Muscle of leg (tissue), 16 donors: Measurements from ENCODE around the gene COL20A1. TPM values are rescaled to one million over a fixed set of nuclear protein-coding genes. Genes with fewer than 3 reads are reported as not detected.
"Not testable (repeated sequence)": the region's sequence is repeated elsewhere in the genome, so short reads cannot be mapped to it uniquely, and the experiment has no call there.

Experiments used
- DNase-seq: peaks from one replicate; pipeline ENCODE4 v3.0.0; 2013
- H3K27ac ChIP-seq: one replicate; pipeline ENCODE4 v1.5.1; 2013; ENCODE audit warnings: mild to moderate bottlenecking, low read length, control low read depth
- H3K27me3 ChIP-seq: one replicate; pipeline ENCODE4 v1.6.1; 2013; ENCODE audit warnings: low read length; ENCODE audit not compliant: control insufficient read depth, insufficient read depth
- H3K36me3 ChIP-seq: one replicate; pipeline ENCODE4 v1.6.1; 2013; ENCODE audit warnings: low read length; ENCODE audit not compliant: control insufficient read depth, insufficient read depth
- H3K4me1 ChIP-seq: one replicate; pipeline ENCODE4 v1.6.1; 2013; ENCODE audit warnings: low read length; ENCODE audit not compliant: control insufficient read depth, insufficient read depth
- H3K4me3 ChIP-seq: one replicate; pipeline ENCODE4 v1.5.1; 2013; ENCODE audit warnings: low read length, control low read depth
- H3K9me3 ChIP-seq: replicated peaks from 2 replicates; pipeline ENCODE4 v1.6.1; 2013; ENCODE audit warnings: low read depth, low read length; ENCODE audit not compliant: control insufficient read depth
- WGBS: methylation state at CpG from one replicate; pipeline ENCODE4 v1.1.5; 2013; ENCODE audit warnings: missing lambda C conversion rate; ENCODE audit not compliant: insufficient coverage; 5-methylcytosine and 5-hydroxymethylcytosine counted together
- long read RNA-seq, 11 donors: transcript quantifications; one replicate each; lab custom pipeline, GENCODE V29; 2026
- polyA plus RNA-seq, 8 donors: library from polyadenylated mRNA; unstranded; fragments of 120-200 nt; gene quantifications; one replicate each; pipeline versions ENCODE4 v1.2.1 to v1.2.3, GENCODE V29; 2013; ENCODE audit warnings: inconsistent platforms in 1 of 8, low replicate concordance in 1 of 8; ENCODE audit not compliant: insufficient read length in 8 of 8, insufficient read depth in 1 of 8
- total RNA-seq: library from RNA; stranded (reverse); fragments of 120-200 nt; gene quantifications from one replicate; pipeline ENCODE4 v1.2.4, GENCODE V29; 2013

Gene COL20A1
- total RNA-seq = 4.6 TPM
- 10 to 100 TPM in 3 of 8 donors, 1 to 10 TPM in 5; 6.7 to 15.2 (median 9.6) TPM for polyA plus RNA-seq
- long read RNA-seq, donor 1 = 0 reads
- long read RNA-seq, donor 2 = 0 reads
- long read RNA-seq, donor 3 = 0 reads
- long read RNA-seq, donor 4 = 0 reads
- long read RNA-seq, donor 5, partial matches to known transcripts = 0 of 2 reads
- long read RNA-seq, donor 5, other reads (novel, unspliced or antisense) = 0 of 2 reads
- long read RNA-seq, donor 6 = 0 reads
- long read RNA-seq, donor 7, partial matches to known transcripts = 0 of 1 reads
- long read RNA-seq, donor 7, other reads (novel, unspliced or antisense) = 0 of 1 reads
- long read RNA-seq, donor 8 = 0 reads
- long read RNA-seq, donor 9, partial matches to known transcripts = 0 of 1 reads
- long read RNA-seq, donor 9, other reads (novel, unspliced or antisense) = 0 of 1 reads
- long read RNA-seq, donor 10 = 0 reads
- long read RNA-seq, donor 11, partial matches to known transcripts = 0 of 1 reads
- long read RNA-seq, donor 11, other reads (novel, unspliced or antisense) = 0 of 1 reads

- no peaks in the 10 kb centered on the region for H3K9me3 ChIP-seq
- DNase-seq = no peak
Observed at GRCh38 chr20:63292904-63293303, at the start of gene COL20A1. COL20A1 (plus strand) TSS chr20:63293186; CDS start chr20:63295108, 1,922 bp downstream.

GRCh38 chr20:63243604-63244247, 49.3 kb upstream of the COL20A1 start:
- 63% methylated on average over 22 of the region's 25 CpGs for WGBS
- no peaks in the 10 kb centered on the region for H3K9me3 ChIP-seq
- no peak overlapping the region for H3K4me3 ChIP-seq
- peaks cover 3% of the 10 kb centered on the region for H3K27me3 ChIP-seq
- H3K4me1 ChIP-seq = peaks cover 34% of the 10 kb centered on the region
- peaks cover 36% of the 10 kb centered on the region for H3K36me3 ChIP-seq
- no peak for DNase-seq
- no peak overlapping the region for H3K27ac ChIP-seq

More at GRCh38 chr20:63292904-63293303, at the start of gene COL20A1:
- H3K4me1 ChIP-seq = peaks cover 60% of the 10 kb centered on the region
- peaks cover 21% of the 10 kb centered on the region for H3K36me3 ChIP-seq
- H3K27ac ChIP-seq = no peak within 1 kb of the TSS
- H3K27me3 ChIP-seq = peaks cover 34% of the 10 kb centered on the region
- H3K4me3 ChIP-seq = no peak within 1 kb of the TSS
- WGBS = 40% methylated on average over 1 of the region's 7 CpGs

GRCh38 chr20:63244468-63244867, 48.5 kb upstream of the COL20A1 start:
- peaks cover 5% of the 10 kb centered on the region for H3K27me3 ChIP-seq
- no peak overlapping the region for H3K4me3 ChIP-seq
- no peak overlapping the region for H3K27ac ChIP-seq
- peaks cover 41% of the 10 kb centered on the region for H3K36me3 ChIP-seq
- no peaks in the 10 kb centered on the region for H3K9me3 ChIP-seq
- DNase-seq = no peak
- peaks cover 26% of the 10 kb centered on the region for H3K4me1 ChIP-seq
- WGBS = 87% methylated on average over 7 of the region's 10 CpGs

GRCh38 chr20:63246490-63247288, 46.3 kb upstream of the COL20A1 start:
- WGBS = 46% methylated on average over 42 of the region's 50 CpGs

DNA sequence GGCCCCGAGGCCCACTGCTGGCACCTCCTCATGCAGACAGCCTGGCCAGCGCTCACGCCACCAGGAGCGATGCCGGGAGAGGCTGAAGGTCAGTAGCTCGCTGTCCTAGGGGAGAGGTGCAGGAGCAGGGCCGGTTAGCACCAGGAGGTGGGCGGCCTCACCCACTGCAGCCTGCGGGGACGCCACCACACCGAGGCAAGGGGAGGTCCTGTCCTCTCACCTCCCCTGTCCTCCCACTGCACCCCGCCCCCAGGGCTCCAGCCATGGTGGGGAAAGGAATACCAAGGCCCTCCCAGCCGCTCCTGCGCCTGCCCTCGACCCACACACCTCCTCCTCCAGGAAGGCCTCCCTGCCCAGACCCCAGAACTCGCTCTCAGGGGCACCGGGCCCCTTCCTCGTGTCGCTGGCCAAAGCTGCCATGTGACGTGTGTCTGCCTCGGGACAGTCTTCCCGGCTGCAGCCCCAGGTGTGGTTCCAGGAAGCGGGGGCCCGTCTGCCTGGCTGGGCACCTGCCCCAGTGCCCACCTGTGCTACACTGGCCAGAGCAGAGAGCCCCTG, 45.2 kb upstream of the COL20A1 start:
- no peak for DNase-seq
- WGBS = 73% methylated on average over 20 of the region's 24 CpGs
- peaks cover 11% of the 10 kb centered on the region for H3K27me3 ChIP-seq
- H3K9me3 ChIP-seq = no peaks in the 10 kb centered on the region
- H3K36me3 ChIP-seq = peaks cover 40% of the 10 kb centered on the region
- H3K27ac ChIP-seq = no peak overlapping the region
- H3K4me3 ChIP-seq = no peak overlapping the region
- H3K4me1 ChIP-seq = peaks cover 24% of the 10 kb centered on the region

More at GRCh38 chr20:63246490-63247288, 46.3 kb upstream of the COL20A1 start:
- no peak for DNase-seq
- H3K27ac ChIP-seq = no peak overlapping the region
- peaks cover 47% of the 10 kb centered on the region for H3K36me3 ChIP-seq
- peaks cover 5% of the 10 kb centered on the region for H3K27me3 ChIP-seq
- H3K9me3 ChIP-seq = no peaks in the 10 kb centered on the region
- H3K4me1 ChIP-seq = peaks cover 17% of the 10 kb centered on the region
- no peak overlapping the region for H3K4me3 ChIP-seq

GRCh38 chr20:63248835-63249591, 44.0 kb upstream of the COL20A1 start:
- H3K27ac ChIP-seq = no peak overlapping the region

DNA sequence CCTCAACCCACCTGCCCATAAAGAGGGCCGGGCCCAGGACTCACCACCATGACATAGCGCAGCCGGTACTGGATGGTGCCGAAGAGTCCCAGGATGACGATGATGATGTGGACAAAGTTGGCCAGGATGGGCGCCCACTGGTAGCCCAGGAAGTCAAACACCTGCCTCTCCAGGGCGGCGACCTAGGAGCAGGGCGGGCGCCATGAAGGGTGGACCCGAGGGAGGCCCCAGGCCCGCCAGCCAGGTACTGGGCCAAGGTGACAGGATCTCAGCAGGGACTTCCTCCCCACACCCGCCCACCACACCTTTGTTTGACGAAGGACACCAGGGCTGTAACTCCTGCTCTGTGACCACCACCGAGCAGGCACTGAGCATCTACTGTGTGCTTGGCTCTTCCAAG, 43.1 kb upstream of the COL20A1 start:
- no peaks in the 10 kb centered on the region for H3K9me3 ChIP-seq
- WGBS = 95% methylated on average over 14 of the region's 15 CpGs
- H3K27ac ChIP-seq = no peak overlapping the region
- H3K4me3 ChIP-seq = no peak overlapping the region
- no peak for DNase-seq
- peaks cover 37% of the 10 kb centered on the region for H3K36me3 ChIP-seq
- peaks cover 36% of the 10 kb centered on the region for H3K4me1 ChIP-seq
- H3K27me3 ChIP-seq = peaks cover 23% of the 10 kb centered on the region

More at GRCh38 chr20:63248835-63249591, 44.0 kb upstream of the COL20A1 start:
- H3K27me3 ChIP-seq = peaks cover 19% of the 10 kb centered on the region
- H3K36me3 ChIP-seq = peaks cover 40% of the 10 kb centered on the region
- no peak overlapping the region for H3K4me3 ChIP-seq
- H3K4me1 ChIP-seq = peaks cover 32% of the 10 kb centered on the region
- 68% methylated on average over 25 of the region's 25 CpGs for WGBS
- H3K9me3 ChIP-seq = no peaks in the 10 kb centered on the region
- no peak for DNase-seq

DNA sequence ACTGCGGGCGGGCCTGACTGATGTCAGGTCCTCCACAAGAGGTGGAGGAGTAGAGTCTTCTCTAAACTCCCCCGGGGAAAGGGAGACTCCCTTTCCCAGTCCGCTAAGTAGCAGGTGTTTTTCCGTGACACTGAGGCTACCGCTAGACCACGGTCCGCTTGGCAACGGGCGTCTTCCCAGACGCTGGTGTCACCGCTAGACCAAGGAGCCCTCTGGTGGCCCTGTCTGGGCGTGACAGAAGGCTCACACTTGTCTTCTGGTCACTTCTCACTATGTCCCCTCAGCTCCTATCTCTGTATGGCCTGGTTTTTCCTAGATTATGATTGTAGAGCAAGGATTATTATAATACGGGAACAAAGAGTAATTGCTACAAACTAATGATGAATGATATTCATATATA, 41.6 kb upstream of the COL20A1 start:
- peaks cover 30% of the 10 kb centered on the region for H3K27me3 ChIP-seq
- DNase-seq, H3K9me3 ChIP-seq, H3K4me3 ChIP-seq, H3K27ac ChIP-seq: not testable (repeated sequence)
- peaks cover 50% of the 10 kb centered on the region for H3K4me1 ChIP-seq
- peaks cover 33% of the 10 kb centered on the region for H3K36me3 ChIP-seq
- WGBS = 40% methylated on average over 1 of the region's 14 CpGs

- WGBS = 70% methylated on average over 5 of the region's 8 CpGs
- Histone ChIP-seq H3K4me3 (no peak overlapping the region), H3K9me3 (no peaks in the 10 kb centered on the region), H3K4me1 (peaks cover 49% of the 10 kb centered on the region), H3K36me3 (peaks cover 25% of the 10 kb centered on the region), H3K27ac (no peak overlapping the region), H3K27me3 (peaks cover 33% of the 10 kb centered on the region)
- no peak for DNase-seq
Observed at GRCh38 chr20:63252284-63252711, 40.7 kb upstream of the COL20A1 start.
